ENCODE data around the gene USPL1.

DNA sequence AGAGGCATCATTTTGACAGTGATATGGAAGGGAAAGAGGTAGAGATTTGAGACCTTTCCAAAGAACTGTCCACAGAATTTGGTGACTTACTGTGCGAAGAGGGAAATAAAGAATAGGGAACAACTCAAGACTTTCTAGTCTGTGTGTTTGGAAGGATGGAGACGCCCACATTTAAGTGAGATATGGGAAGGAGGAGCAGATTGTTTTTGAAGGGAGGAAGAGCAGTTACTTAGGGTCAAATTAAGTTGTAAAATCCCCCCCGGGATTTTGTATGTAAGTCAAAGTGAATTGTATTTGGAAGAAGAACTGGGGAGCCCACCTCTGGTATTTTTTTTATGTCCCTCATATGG is 1.2 kb downstream of the USPL1 start:
- TF ChIP-seq CTCF (IDR thresholded peaks at IDR 0.05; ENCODE audit: insufficient read depth, low read length, poor library complexity, severe bottlenecking), result no peak
- TF ChIP-seq EZH2phosphoT487 (conservative IDR thresholded peaks at IDR 0.05; ENCODE audit: low read length), result no peak

Data from SU-DHL-6 (cell line).